Natural killer cell (primary cell): Measurements from ENCODE around the gene DUSP8. TPM values are rescaled to one million over a fixed set of nuclear protein-coding genes. Genes with fewer than 3 reads are reported as not detected.

Experiments
- ATAC-seq, 3 donors: fragments of 150-1000 bp in 2 of 3; fragments of 200-7000 bp in 1 of 3; cut with Tn5 transposase; 1 replicate in 1 of 3; 2 replicates in 2 of 3; pipeline ENCODE4 v1.10.0; 2021; ENCODE audit warnings: mild to moderate bottlenecking in 2 of 3, moderate library complexity in 2 of 3
- DNase-seq, 2 donors: peaks; one replicate each; pipeline versions ENCODE4 v3.0.0 to v3.0.0-alpha.2; 2013 to 2021; ENCODE audit warnings: mixed read lengths in 1 of 2
- H3K27ac ChIP-seq: one replicate; pipeline ENCODE4 v1.5.1; 2013; ENCODE audit warnings: mild to moderate bottlenecking, low read length
- H3K27me3 ChIP-seq: one replicate; pipeline ENCODE4 v1.6.1; 2013; ENCODE audit warnings: low read length; ENCODE audit not compliant: control insufficient read depth, insufficient read depth
- H3K36me3 ChIP-seq: one replicate; pipeline ENCODE4 v1.6.1; 2013; ENCODE audit warnings: low read length; ENCODE audit not compliant: control insufficient read depth, insufficient read depth
- H3K4me1 ChIP-seq: one replicate; pipeline ENCODE4 v1.6.1; 2013; ENCODE audit warnings: low read length; ENCODE audit not compliant: control insufficient read depth, insufficient read depth
- H3K4me3 ChIP-seq: one replicate; pipeline ENCODE4 v1.5.1; 2013; ENCODE audit warnings: low read length
- H3K9me3 ChIP-seq: one replicate; pipeline ENCODE4 v1.6.1; 2013; ENCODE audit warnings: low read length; ENCODE audit not compliant: control insufficient read depth, insufficient read depth
- H3K27ac Mint-ChIP-seq, 2 donors: one replicate each; pipeline ENCODE4 v1.8.0; 2022; ENCODE audit warnings: mild to moderate bottlenecking in 2 of 2, mixed read lengths in 2 of 2, moderate library complexity in 1 of 2
- H3K27me3 Mint-ChIP-seq, 2 donors: one replicate each; pipeline ENCODE4 v1.8.0; 2022; ENCODE audit warnings: low read depth in 2 of 2, mixed read lengths in 2 of 2
- H3K36me3 Mint-ChIP-seq: one replicate; pipeline ENCODE4 v1.8.0; 2022; ENCODE audit warnings: mixed read lengths
- H3K4me1 Mint-ChIP-seq, 2 donors: one replicate each; pipeline ENCODE4 v1.8.0; 2022; ENCODE audit warnings: mixed read lengths in 2 of 2
- H3K4me3 Mint-ChIP-seq: one replicate; pipeline ENCODE4 v1.8.0; 2022; ENCODE audit warnings: mild to moderate bottlenecking, moderate library complexity, mixed read lengths
- H3K9me3 Mint-ChIP-seq, 2 donors: one replicate each; pipeline ENCODE4 v1.8.0; 2022; ENCODE audit warnings: mixed read lengths in 2 of 2
- WGBS: methylation state at CpG from one replicate; pipeline ENCODE4 v1.1.7; 2013; ENCODE audit warnings: missing lambda C conversion rate; ENCODE audit not compliant: insufficient coverage; 5-methylcytosine and 5-hydroxymethylcytosine counted together
- intact Hi-C: fragments of 100-400 bp; cut with micrococcal nuclease; formaldehyde crosslinking; loops from one replicate; pipeline ENCODE4 v1.14.2; 2022
- total RNA-seq, 4 donors: library from RNA; stranded (reverse); fragments of 120-200 nt in 1 of 4; gene quantifications; one replicate each; pipeline versions ENCODE4 v1.2.3 to v1.2.4, GENCODE V29; 2013 to 2022
- TF ChIP-seq, protein P1 (sequence below): fragments of 200-600 bp; IDR thresholded peaks from one replicate; pipeline ENCODE4 v1.8.0; 2022; ENCODE audit warnings: antibody characterized with exemption

Gene DUSP8
- total RNA-seq, 3 donors from 2014 or later (not counting 1 experiment from before 2014, with no cell fraction given) = 24.1 to 47.3 (median 38.4) TPM

DNA sequence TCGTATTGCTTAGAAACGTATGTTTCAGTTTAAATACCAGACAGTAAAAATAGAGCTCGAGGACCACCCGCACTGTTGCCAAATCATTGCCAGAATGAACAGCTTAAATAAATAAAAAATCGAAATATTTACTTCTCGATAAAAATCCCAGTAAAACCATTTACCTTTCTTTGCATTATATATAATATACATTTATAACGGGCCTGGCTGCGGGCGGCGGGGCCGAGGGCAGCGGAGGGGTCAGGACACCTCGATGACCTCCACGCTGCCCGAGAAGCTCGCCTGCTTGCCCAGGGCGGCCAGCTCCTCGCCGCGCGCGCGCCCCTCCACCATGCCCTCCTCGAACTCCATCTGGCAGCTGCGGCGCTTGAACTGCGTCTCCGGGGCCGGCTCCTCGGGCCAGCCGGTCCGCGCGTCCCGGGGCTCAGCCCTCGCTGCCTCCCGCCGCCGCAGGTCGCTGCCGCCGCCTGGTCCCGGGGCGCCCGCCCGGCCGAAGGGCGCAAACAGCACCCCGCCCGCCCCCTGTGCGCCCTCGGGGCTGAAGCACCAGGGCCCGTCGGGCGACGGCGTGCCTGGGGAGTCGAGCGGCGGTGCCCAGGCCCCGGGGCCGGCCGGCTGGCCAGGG is 15.7 kb downstream of the DUSP8 start:
- no peak overlapping the region for H3K4me3 ChIP-seq
- no peaks in the 10 kb centered on the region for H3K4me1 ChIP-seq
- Mint-ChIP-seq H3K9me3 (no peaks in the 10 kb centered on the region), H3K27ac (no peak overlapping the region), H3K27me3 (peaks cover 0 to 19% of the 10 kb centered on the region in 2 donors), H3K4me3 (no peak overlapping the region), H3K4me1 (peaks cover 0 to 1% of the 10 kb centered on the region in 2 donors), H3K36me3 (no peaks in the 10 kb centered on the region)
- 29% methylated on average over 61 of the region's 63 CpGs for WGBS
- no peak for ATAC-seq
- TF ChIP-seq, protein P1, sequence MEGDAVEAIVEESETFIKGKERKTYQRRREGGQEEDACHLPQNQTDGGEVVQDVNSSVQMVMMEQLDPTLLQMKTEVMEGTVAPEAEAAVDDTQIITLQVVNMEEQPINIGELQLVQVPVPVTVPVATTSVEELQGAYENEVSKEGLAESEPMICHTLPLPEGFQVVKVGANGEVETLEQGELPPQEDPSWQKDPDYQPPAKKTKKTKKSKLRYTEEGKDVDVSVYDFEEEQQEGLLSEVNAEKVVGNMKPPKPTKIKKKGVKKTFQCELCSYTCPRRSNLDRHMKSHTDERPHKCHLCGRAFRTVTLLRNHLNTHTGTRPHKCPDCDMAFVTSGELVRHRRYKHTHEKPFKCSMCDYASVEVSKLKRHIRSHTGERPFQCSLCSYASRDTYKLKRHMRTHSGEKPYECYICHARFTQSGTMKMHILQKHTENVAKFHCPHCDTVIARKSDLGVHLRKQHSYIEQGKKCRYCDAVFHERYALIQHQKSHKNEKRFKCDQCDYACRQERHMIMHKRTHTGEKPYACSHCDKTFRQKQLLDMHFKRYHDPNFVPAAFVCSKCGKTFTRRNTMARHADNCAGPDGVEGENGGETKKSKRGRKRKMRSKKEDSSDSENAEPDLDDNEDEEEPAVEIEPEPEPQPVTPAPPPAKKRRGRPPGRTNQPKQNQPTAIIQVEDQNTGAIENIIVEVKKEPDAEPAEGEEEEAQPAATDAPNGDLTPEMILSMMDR = no peak
- H3K9me3 ChIP-seq = no peaks in the 10 kb centered on the region
- DNase-seq = no peak
- H3K27me3 ChIP-seq = peaks cover 5% of the 10 kb centered on the region
- no peaks in the 10 kb centered on the region for H3K36me3 ChIP-seq
- intact Hi-C loops = no loop called here
- no peak overlapping the region for H3K27ac ChIP-seq

DNA sequence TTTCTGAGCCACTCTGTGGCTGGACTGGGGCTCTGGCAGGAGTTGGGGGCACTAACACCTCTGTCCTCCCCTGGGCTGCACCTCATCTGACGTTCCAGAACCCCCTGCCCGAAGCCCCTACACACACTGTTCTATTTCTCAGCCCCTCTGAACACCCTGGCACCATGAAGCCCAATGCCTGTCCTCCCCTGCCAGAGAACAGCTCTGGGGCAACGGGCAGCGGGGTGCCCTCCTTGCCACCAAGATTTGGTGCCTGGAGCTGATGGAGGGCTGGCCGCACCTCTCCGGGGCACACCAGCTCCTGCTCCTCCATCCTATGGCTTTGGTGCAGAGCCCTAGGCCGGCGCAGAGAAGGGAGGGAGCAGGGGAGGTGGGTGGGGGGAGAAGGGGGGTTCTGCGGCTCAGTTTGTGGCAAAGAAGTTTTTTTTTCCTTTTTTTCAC is 16.3 kb downstream of the DUSP8 start:
- TF ChIP-seq, protein P1 = no peak
- H3K9me3 Mint-ChIP-seq = no peaks in the 10 kb centered on the region
- Histone ChIP-seq H3K4me3 (no peak overlapping the region), H3K27ac (no peak overlapping the region), H3K9me3 (no peaks in the 10 kb centered on the region), H3K27me3 (peaks cover 5% of the 10 kb centered on the region), H3K4me1 (no peaks in the 10 kb centered on the region), H3K36me3 (no peaks in the 10 kb centered on the region)
- no peaks in the 10 kb centered on the region for H3K36me3 Mint-ChIP-seq
- no peak overlapping the region for H3K27ac Mint-ChIP-seq
- intact Hi-C loops = loop anchor here (2.0 kb wide), 1 partner anchor 15 kb away; no protein-coding TSS in a partner anchor
- ATAC-seq (peak in 1 of 3 donors; percentile 2), DNase-seq (peak in 1 of 2 donors; percentile 16)
- H3K4me1 Mint-ChIP-seq = no peaks in the 10 kb centered on the region
- H3K4me3 Mint-ChIP-seq = no peak overlapping the region
- peaks cover 0 to 19% of the 10 kb centered on the region in 2 donors for H3K27me3 Mint-ChIP-seq
- 72% methylated on average over 8 of the region's 9 CpGs for WGBS

DNA sequence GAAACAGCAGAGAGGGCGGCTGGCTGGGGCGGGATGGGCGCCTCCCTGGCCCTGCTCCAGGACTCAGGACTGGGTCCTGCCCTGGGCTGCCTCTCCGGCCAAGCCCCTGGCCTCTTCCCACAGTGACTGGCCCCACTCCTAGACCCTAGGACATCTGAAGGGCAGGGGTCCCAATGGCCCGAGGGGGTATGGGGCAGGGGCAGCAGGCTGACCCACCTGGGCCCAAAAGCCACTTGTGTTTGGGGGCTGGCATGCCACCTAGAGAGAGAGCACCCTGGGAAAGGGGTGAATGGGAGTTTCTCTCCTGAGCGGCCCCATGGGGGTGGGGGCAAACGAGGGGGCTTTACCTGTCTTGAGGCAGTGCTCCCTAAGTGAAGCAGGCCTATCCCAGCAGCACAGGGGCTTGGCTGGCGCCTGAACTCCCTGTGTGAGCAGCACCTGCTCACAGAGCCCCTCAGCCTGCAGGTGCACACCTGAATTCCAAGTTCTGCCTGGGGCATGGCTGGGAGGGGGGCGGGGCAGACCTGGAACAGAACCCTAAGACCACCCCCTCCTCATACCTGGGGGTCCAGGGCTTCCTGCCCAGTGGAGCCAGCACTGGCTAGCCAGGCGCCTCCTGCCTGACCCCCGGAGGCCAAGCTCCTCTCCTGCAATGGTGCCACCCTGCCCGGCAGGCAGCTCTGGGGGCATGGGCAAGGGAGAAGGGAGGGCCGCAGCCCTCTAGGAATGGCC is 16.9 kb downstream of the DUSP8 start:
- H3K4me1 ChIP-seq = no peaks in the 10 kb centered on the region
- Mint-ChIP-seq H3K9me3 (no peaks in the 10 kb centered on the region), H3K36me3 (no peaks in the 10 kb centered on the region), H3K4me3 (no peak overlapping the region), H3K27me3 (peaks cover 3 to 22% of the 10 kb centered on the region in 2 donors), H3K27ac (no peak overlapping the region), H3K4me1 (no peaks in the 10 kb centered on the region)
- TF ChIP-seq, protein P1 = no peak
- 78% methylated on average over 13 of the region's 13 CpGs for WGBS
- no peaks in the 10 kb centered on the region for H3K36me3 ChIP-seq
- H3K4me3 ChIP-seq = no peak overlapping the region
- intact Hi-C loops = loop anchor here (2.0 kb wide), 1 partner anchor 16 kb away; no protein-coding TSS in a partner anchor
- no peak overlapping the region for H3K27ac ChIP-seq
- DNase-seq = peak in 1 of 2 donors; percentile 23
- no peaks in the 10 kb centered on the region for H3K9me3 ChIP-seq
- H3K27me3 ChIP-seq = peaks cover 5% of the 10 kb centered on the region
- ATAC-seq = peak in 2 of 3 donors; percentile 4 to 10
